OCI-LY3 (cell line): Measurements from ENCODE around the gene CLDN16.

Experiments used
- H2AFZ ChIP-seq: fragments of 200-600, 300-600 bp; shearing (Covaris generic); 2 replicates; pipeline ENCODE4 v1.6.0; 2014; ENCODE audit warnings: antibody characterized with exemption, low read depth, low read length
- H3K27ac ChIP-seq: fragments of 200-600, 300-600 bp; sonication (generic); 2 replicates; pipeline ENCODE4 v1.5.1; 2014; ENCODE audit warnings: mild to moderate bottlenecking, low read length, moderate library complexity, mixed read lengths
- H3K27me3 ChIP-seq: fragments of 200-600, 300-600 bp; sonication (generic); 2 replicates; pipeline ENCODE4 v1.6.1; 2014; ENCODE audit warnings: low read depth, low read length, mixed read lengths
- H3K36me3 ChIP-seq: fragments of 200-600, 300-600 bp; sonication (generic); replicated peaks from 2 replicates; pipeline ENCODE3; 2014; ENCODE audit warnings: low read depth, low read length, mixed read lengths
- H3K4me1 ChIP-seq: fragments of 300-600, 200-600 bp; sonication (generic); 2 replicates; pipeline ENCODE4 v1.6.1; 2014; ENCODE audit warnings: low read length, mixed read lengths
- H3K4me2 ChIP-seq: fragments of 200-600, 300-600 bp; sonication (generic); 2 replicates; pipeline ENCODE4 v1.6.1; 2014; ENCODE audit warnings: low read length, mixed read lengths
- H3K4me3 ChIP-seq: fragments of 300-600, 200-600 bp; sonication (generic); 2 replicates; pipeline ENCODE4 v1.5.1; 2014; ENCODE audit warnings: antibody characterized with exemption, mild to moderate bottlenecking, low read length, moderate library complexity
- H3K79me2 ChIP-seq: fragments of 300-600, 200-600 bp; shearing (Covaris generic); 2 replicates; pipeline ENCODE4 v1.6.1; 2014; ENCODE audit warnings: mild to moderate bottlenecking, low read length, mixed read lengths
- H3K9ac ChIP-seq: fragments of 300-600, 200-600 bp; shearing (Covaris generic); 2 replicates; pipeline ENCODE4 v1.6.0; 2014; ENCODE audit warnings: mild to moderate bottlenecking, low read length, moderate library complexity
- H3K9me3 ChIP-seq: fragments of 200-600, 300-600 bp; shearing (Covaris generic); 2 replicates; pipeline ENCODE4 v1.6.1; 2014; ENCODE audit warnings: low read length, mixed read lengths; ENCODE audit not compliant: insufficient read depth
- H4K20me1 ChIP-seq: fragments of 200-600, 300-600 bp; sonication (generic); 2 replicates; pipeline ENCODE4 v1.6.1; 2016; ENCODE audit warnings: low read length, mixed read lengths; ENCODE audit not compliant: insufficient read depth
- EZH2phosphoT487 ChIP-seq: fragments of 200-600 bp; shearing (Covaris generic); IDR thresholded peaks from 2 replicates; pipeline ENCODE4 v1.6.1; 2018; ENCODE audit warnings: antibody characterized with exemption, mixed run types, low read depth
- TF ChIP-seq, protein P1 (sequence below): fragments of 200-600, 300-600 bp; sonication (generic); IDR thresholded peaks from 2 replicates; pipeline ENCODE4 v1.5.1; 2014; ENCODE audit warnings: antibody characterized with exemption, low read length, low read depth

CLDN16 gene

GRCh38 chr3:190446573-190447279, 58.8 kb downstream of the CLDN16 start:
- Histone ChIP-seq H3K27me3 (no peaks in the 10 kb centered on the region), H3K4me1 (peaks cover 15% of the 10 kb centered on the region), H3K79me2 (no peaks in the 10 kb centered on the region), H3K27ac (no peak overlapping the region), H3K4me2 (no peak overlapping the region), H3K36me3 (no peaks in the 10 kb centered on the region), H2AFZ (no peak overlapping the region), H4K20me1 (no peaks in the 10 kb centered on the region), H3K9me3 (no peaks in the 10 kb centered on the region), H3K9ac (no peak overlapping the region), H3K4me3 (no peak overlapping the region)
- TF ChIP-seq, protein P1, sequence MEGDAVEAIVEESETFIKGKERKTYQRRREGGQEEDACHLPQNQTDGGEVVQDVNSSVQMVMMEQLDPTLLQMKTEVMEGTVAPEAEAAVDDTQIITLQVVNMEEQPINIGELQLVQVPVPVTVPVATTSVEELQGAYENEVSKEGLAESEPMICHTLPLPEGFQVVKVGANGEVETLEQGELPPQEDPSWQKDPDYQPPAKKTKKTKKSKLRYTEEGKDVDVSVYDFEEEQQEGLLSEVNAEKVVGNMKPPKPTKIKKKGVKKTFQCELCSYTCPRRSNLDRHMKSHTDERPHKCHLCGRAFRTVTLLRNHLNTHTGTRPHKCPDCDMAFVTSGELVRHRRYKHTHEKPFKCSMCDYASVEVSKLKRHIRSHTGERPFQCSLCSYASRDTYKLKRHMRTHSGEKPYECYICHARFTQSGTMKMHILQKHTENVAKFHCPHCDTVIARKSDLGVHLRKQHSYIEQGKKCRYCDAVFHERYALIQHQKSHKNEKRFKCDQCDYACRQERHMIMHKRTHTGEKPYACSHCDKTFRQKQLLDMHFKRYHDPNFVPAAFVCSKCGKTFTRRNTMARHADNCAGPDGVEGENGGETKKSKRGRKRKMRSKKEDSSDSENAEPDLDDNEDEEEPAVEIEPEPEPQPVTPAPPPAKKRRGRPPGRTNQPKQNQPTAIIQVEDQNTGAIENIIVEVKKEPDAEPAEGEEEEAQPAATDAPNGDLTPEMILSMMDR, result no peak
- no peak for TF ChIP-seq EZH2phosphoT487

DNA sequence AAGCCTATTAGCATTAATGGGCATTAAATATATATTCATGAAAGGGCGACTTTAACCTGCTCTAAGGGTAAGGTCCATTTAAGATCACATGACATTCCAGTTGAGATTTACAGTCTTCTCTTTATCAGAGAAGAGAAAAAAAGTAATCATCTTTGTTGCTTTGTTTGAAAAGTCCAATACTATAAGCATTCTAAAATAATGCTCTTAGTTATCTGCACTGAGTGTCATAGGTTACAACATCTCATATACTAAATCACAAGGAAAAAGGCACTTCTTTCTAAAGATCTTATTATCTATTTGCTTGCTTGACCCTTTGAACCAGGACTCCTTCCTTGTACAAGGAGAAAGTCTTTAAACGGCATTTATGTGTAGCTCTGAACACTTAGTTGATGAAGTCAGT, 60.3 kb downstream of the CLDN16 start:
- no peaks in the 10 kb centered on the region for H3K36me3 ChIP-seq
- peaks cover 15% of the 10 kb centered on the region for H3K4me1 ChIP-seq
- H3K27me3 ChIP-seq, result no peaks in the 10 kb centered on the region
- no peak for TF ChIP-seq EZH2phosphoT487
- TF ChIP-seq, protein P1, result no peak
- H4K20me1 ChIP-seq, result no peaks in the 10 kb centered on the region
- no peak overlapping the region for H3K4me2 ChIP-seq
- H3K4me3 ChIP-seq, result no peak overlapping the region
- H3K79me2 ChIP-seq, result no peaks in the 10 kb centered on the region
- H3K27ac ChIP-seq, result no peak overlapping the region
- H3K9ac ChIP-seq, result no peak overlapping the region
- H3K9me3 ChIP-seq, result no peaks in the 10 kb centered on the region
- H2AFZ ChIP-seq, result no peak overlapping the region

DNA sequence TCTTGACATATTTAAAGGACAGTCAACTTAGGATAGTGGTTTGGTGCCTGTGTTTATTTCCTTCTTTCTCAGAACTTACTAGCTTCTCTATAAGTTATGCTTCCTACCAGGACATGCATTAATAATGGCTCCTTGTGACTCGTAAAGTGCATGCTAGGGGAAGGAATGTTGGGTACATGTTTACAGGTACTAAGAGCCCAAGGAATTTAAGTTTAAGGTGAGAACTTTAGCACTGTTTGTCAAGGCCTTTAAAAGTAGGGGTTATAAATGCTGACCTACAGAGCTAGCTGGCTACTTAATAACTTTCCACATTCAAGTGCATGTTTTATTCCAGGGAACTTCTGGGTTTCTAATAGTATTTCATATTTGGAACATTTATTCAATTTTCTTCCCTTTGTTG, 61.8 kb downstream of the CLDN16 start, which contains the start of gene TMEM207:
TMEM207 (minus strand) TSS at position 101 of the 400 bp plus-strand sequence; CDS start at position 9, 92 bp downstream.
- peaks cover 15% of the 10 kb centered on the region for H3K4me1 ChIP-seq
- H3K27me3 ChIP-seq, result no peaks in the 10 kb centered on the region
- H2AFZ ChIP-seq, result peak within 1 kb of the TSS; percentile 48; the same call in 1 of the 2 replicates

GRCh38 chr3:190455828-190456227, 67.9 kb downstream of the CLDN16 start:
- H3K9ac ChIP-seq, result no peak overlapping the region
- no peak overlapping the region for H2AFZ ChIP-seq
- TF ChIP-seq EZH2phosphoT487, result no peak
- TF ChIP-seq, protein P1, result no peak
- no peaks in the 10 kb centered on the region for H3K9me3 ChIP-seq
- H4K20me1 ChIP-seq, result no peaks in the 10 kb centered on the region
- peaks cover 15% of the 10 kb centered on the region for H3K4me1 ChIP-seq
- peak overlapping the region; percentile 12; the same call in 1 of the 2 replicates for H3K4me2 ChIP-seq
- no peak overlapping the region for H3K27ac ChIP-seq
- H3K4me3 ChIP-seq, result no peak overlapping the region
- H3K79me2 ChIP-seq, result no peaks in the 10 kb centered on the region
- no peaks in the 10 kb centered on the region for H3K27me3 ChIP-seq
- no peaks in the 10 kb centered on the region for H3K36me3 ChIP-seq

More for the DNA sequence above, 61.8 kb downstream of the CLDN16 start, which contains the start of gene TMEM207:
- no peaks in the 10 kb centered on the region for H3K36me3 ChIP-seq
- no peaks in the 10 kb centered on the region for H3K79me2 ChIP-seq
- H3K27ac ChIP-seq, result no peak within 1 kb of the TSS
- TF ChIP-seq EZH2phosphoT487, result no peak
- TF ChIP-seq, protein P1, result no peak
- H3K9me3 ChIP-seq, result no peaks in the 10 kb centered on the region
- H3K4me3 ChIP-seq, result peak within 1 kb of the TSS; percentile 13; the same call in 1 of the 2 replicates
- H4K20me1 ChIP-seq, result no peaks in the 10 kb centered on the region
- H3K4me2 ChIP-seq, result peak within 1 kb of the TSS; percentile 49
- H3K9ac ChIP-seq, result no peak within 1 kb of the TSS
